Measurements from ENCODE around the gene CFAP53. TPM values are rescaled to one million over a fixed set of nuclear protein-coding genes. Genes with fewer than 3 reads are reported as not detected.
"Not testable (repeated sequence)": the region's sequence is repeated elsewhere in the genome, so short reads cannot be mapped to it uniquely, and the experiment has no call there.

CFAP53 gene
- polyA plus RNA-seq, 1 of the 3 experiments (the other 2 are of a cell fraction), result 1.6 TPM

DNA sequence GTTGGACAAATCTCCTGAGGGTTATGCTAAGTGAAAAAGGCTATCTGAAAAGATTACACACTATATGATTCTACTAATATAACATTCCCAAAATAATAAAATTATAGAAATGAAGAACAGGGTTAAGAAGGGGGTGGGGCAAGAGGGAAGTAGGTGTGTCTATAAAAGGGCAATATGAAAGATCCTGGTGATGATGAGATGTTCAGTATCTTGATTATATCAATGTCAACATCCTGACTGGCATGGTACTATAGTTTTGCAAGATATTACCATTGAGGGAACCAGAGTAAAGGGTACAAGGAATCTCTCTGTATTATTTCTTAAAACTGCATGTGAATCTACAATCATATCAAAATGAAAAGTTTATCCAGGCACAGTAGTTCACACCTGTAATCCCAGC lies 16.7 kb downstream of the CFAP53 start:
- Histone ChIP-seq H3K9me3 (no peaks in the 10 kb centered on the region), H4K20me1 (ENCODE audit: insufficient read depth) (no peaks in the 10 kb centered on the region), H2AFZ (ENCODE audit: low read depth) (no peak overlapping the region), H3F3A (replicated peaks; ENCODE audit: insufficient read depth) (no peaks in the 10 kb centered on the region), H3K4me1 (ENCODE audit: control insufficient read depth in 1 of 2, insufficient read depth in 2 of 2, low read depth in 1 of 2, low read length in 1 of 2) (no peaks in the 10 kb centered on the region), H3K9me2 (no peaks in the 10 kb centered on the region), H3K27ac (ENCODE audit: low read depth in 2 of 2, low read length in 1 of 2) (no peak overlapping the region), H3K36me3 (replicated peaks in 1 of 2; ENCODE audit: control insufficient read depth in 1 of 2, insufficient read depth in 2 of 2, low read length in 1 of 2) (no peaks in the 10 kb centered on the region), H3K79me2 (ENCODE audit: insufficient read depth) (no peaks in the 10 kb centered on the region), H3K4me3 (ENCODE audit: low read depth in 2 of 2, low read length in 1 of 2) (no peak overlapping the region), H3K27me3 (ENCODE audit: insufficient read depth) (no peaks in the 10 kb centered on the region), H3K9ac (no peak overlapping the region), H3K4me2 (no peak overlapping the region)
- CTCF ChIA-PET, result no interaction called here
- POLR2A ChIA-PET, result no interaction called here
- no peak for DNase-seq
- TF ChIP-seq FOXJ3 (CRISPR knock-in tag; IDR thresholded peaks at IDR 0.05) (no peak), TEAD4 (IDR thresholded peaks at IDR 0.05; ENCODE audit: borderline replicate concordance, insufficient read depth) (no peak)

DNA sequence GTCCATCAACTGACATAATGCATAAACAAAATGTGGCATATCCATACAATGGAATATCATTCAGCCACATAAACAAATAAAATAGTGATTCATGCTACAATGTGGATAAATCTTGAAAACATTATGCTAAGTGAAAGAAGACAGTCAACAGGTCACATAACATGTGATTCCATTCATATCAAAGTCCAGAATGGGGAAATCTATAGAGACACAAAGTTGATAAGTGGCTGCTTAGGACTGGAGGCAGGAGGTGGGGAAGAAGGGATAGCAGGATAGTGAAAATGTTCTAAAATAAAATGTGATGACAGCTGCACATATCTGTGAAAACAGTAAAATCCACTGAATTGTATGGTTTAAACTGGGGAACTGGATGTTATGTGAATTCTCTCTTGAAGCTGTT lies 18.7 kb downstream of the CFAP53 start:
- H3K36me3 ChIP-seq (replicated peaks in 1 of 2; ENCODE audit: control insufficient read depth in 1 of 2, insufficient read depth in 2 of 2, low read length in 1 of 2), result no peaks in the 10 kb centered on the region
- TF ChIP-seq RAD21 (IDR thresholded peaks at IDR 0.05; ENCODE audit: low read length) (no peak), SIN3A (IDR thresholded peaks at IDR 0.05; ENCODE audit: borderline replicate concordance, low read depth, low read length) (no peak), GABPA (IDR thresholded peaks at IDR 0.05; ENCODE audit: low read depth) (no peak), NRF1 (IDR thresholded peaks at IDR 0.05; ENCODE audit: low read depth, low read length) (no peak), CHD2 (IDR thresholded peaks at IDR 0.05; ENCODE audit: low read length, partially characterized antibody) (no peak), POLR2AphosphoS5 (IDR thresholded peaks at IDR 0.05; ENCODE audit: low read depth, low read length) (no peak), YY1 (IDR thresholded peaks at IDR 0.05; ENCODE audit: low read depth) (no peak)
- TF ChIP-seq, protein P1, sequence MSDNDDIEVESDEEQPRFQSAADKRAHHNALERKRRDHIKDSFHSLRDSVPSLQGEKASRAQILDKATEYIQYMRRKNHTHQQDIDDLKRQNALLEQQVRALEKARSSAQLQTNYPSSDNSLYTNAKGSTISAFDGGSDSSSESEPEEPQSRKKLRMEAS (IDR thresholded peaks at IDR 0.05; ENCODE audit: low read depth), result no peak
- TF ChIP-seq, protein P2, sequence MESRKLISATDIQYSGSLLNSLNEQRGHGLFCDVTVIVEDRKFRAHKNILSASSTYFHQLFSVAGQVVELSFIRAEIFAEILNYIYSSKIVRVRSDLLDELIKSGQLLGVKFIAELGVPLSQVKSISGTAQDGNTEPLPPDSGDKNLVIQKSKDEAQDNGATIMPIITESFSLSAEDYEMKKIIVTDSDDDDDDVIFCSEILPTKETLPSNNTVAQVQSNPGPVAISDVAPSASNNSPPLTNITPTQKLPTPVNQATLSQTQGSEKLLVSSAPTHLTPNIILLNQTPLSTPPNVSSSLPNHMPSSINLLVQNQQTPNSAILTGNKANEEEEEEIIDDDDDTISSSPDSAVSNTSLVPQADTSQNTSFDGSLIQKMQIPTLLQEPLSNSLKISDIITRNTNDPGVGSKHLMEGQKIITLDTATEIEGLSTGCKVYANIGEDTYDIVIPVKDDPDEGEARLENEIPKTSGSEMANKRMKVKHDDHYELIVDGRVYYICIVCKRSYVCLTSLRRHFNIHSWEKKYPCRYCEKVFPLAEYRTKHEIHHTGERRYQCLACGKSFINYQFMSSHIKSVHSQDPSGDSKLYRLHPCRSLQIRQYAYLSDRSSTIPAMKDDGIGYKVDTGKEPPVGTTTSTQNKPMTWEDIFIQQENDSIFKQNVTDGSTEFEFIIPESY (IDR thresholded peaks at IDR 0.05; ENCODE audit: borderline replicate concordance, low read depth), result no peak
- no peak overlapping the region for H3K9ac ChIP-seq
- no peaks in the 10 kb centered on the region for H3K9me3 ChIP-seq
- H3K4me3 ChIP-seq (ENCODE audit: low read depth in 2 of 2, low read length in 1 of 2), result no peak overlapping the region
- no peaks in the 10 kb centered on the region for H3K4me1 ChIP-seq (ENCODE audit: control insufficient read depth in 1 of 2, insufficient read depth in 2 of 2, low read depth in 1 of 2, low read length in 1 of 2)
- no peak overlapping the region for H2AFZ ChIP-seq (ENCODE audit: low read depth)
- CTCF ChIA-PET, result no interaction called here
- H4K20me1 ChIP-seq (ENCODE audit: insufficient read depth), result no peaks in the 10 kb centered on the region
- H3K27ac ChIP-seq (ENCODE audit: low read depth in 2 of 2, low read length in 1 of 2), result no peak overlapping the region
- no peaks in the 10 kb centered on the region for H3K27me3 ChIP-seq (ENCODE audit: insufficient read depth)
- DNase-seq, result no peak
- no peaks in the 10 kb centered on the region for H3K9me2 ChIP-seq
- H3K4me2 ChIP-seq, result no peak overlapping the region
- no peaks in the 10 kb centered on the region for H3K79me2 ChIP-seq (ENCODE audit: insufficient read depth)
- no peaks in the 10 kb centered on the region for H3F3A ChIP-seq (replicated peaks; ENCODE audit: insufficient read depth)
- POLR2A ChIA-PET, result no interaction called here

DNA sequence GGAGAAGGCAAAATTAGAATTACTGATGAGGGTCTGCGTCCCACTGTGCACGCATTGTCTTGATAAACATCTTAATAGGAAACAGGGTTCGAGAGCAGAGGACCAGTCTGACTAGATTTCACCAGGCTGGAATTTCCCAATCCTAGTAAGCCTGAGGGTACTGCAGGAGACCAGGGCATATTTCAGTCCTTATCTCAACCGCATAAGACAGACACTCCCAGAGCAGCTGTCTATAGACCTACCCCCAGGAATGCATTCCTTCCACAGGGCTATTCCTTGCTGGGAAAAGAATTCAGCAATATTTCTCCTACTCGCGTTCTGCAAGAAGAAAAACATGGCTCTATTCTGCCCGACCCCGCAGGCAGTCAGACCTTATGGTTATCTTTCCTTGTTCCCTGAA lies 24.5 kb downstream of the CFAP53 start:
- H3K4me3 ChIP-seq (ENCODE audit: low read depth in 2 of 2, low read length in 1 of 2); H4K20me1 ChIP-seq (ENCODE audit: insufficient read depth); H3F3A ChIP-seq (replicated peaks; ENCODE audit: insufficient read depth); POLR2A ChIA-PET; H3K79me2 ChIP-seq (ENCODE audit: insufficient read depth); H3K4me1 ChIP-seq (ENCODE audit: control insufficient read depth in 1 of 2, insufficient read depth in 2 of 2, low read depth in 1 of 2, low read length in 1 of 2); DNase-seq; H3K4me2 ChIP-seq; H3K9ac ChIP-seq; H3K27ac ChIP-seq (ENCODE audit: low read depth in 2 of 2, low read length in 1 of 2); H3K27me3 ChIP-seq (ENCODE audit: insufficient read depth); H3K9me3 ChIP-seq; H3K9me2 ChIP-seq; H3K36me3 ChIP-seq (replicated peaks in 1 of 2; ENCODE audit: control insufficient read depth in 1 of 2, insufficient read depth in 2 of 2, low read length in 1 of 2); H2AFZ ChIP-seq (ENCODE audit: low read depth); CTCF ChIA-PET: not testable (repeated sequence)
- WGBS (ENCODE audit: low lambda C conversion rate), result 32% methylated on average over 8 of the region's 8 CpGs
